ENCODE data around the gene ETFA. TPM values are rescaled to one million over a fixed set of nuclear protein-coding genes. Genes with fewer than 3 reads are reported as not detected.

The ETFA gene
- total RNA-seq, 1 donor from 2014 or later: 97.5 TPM

- H3K27ac ChIP-seq: no peak overlapping the region
- intact Hi-C loops (cut with DNase I): no loop called here
- H3K27me3 ChIP-seq: no peaks in the 10 kb centered on the region
- no peaks in the 10 kb centered on the region for H3K4me1 ChIP-seq
- DNase-seq (ENCODE audit: extremely low spot score in 2 of 2): no peak
- TF ChIP-seq POLR2A (IDR thresholded peaks at IDR 0.05) (no peak), POLR2AphosphoS5 (IDR thresholded peaks at IDR 0.05; ENCODE audit: insufficient read depth in 1 of 2, low read depth in 1 of 2) (no peak)
- TF ChIP-seq, protein P1, sequence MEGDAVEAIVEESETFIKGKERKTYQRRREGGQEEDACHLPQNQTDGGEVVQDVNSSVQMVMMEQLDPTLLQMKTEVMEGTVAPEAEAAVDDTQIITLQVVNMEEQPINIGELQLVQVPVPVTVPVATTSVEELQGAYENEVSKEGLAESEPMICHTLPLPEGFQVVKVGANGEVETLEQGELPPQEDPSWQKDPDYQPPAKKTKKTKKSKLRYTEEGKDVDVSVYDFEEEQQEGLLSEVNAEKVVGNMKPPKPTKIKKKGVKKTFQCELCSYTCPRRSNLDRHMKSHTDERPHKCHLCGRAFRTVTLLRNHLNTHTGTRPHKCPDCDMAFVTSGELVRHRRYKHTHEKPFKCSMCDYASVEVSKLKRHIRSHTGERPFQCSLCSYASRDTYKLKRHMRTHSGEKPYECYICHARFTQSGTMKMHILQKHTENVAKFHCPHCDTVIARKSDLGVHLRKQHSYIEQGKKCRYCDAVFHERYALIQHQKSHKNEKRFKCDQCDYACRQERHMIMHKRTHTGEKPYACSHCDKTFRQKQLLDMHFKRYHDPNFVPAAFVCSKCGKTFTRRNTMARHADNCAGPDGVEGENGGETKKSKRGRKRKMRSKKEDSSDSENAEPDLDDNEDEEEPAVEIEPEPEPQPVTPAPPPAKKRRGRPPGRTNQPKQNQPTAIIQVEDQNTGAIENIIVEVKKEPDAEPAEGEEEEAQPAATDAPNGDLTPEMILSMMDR (IDR thresholded peaks at IDR 0.05): no peak
- no peak overlapping the region for H3K4me3 ChIP-seq
- peaks cover 13% of the 10 kb centered on the region for H3K9me3 ChIP-seq
- peaks cover 0 to 55% of the 10 kb centered on the region in 2 donors for H3K36me3 ChIP-seq
Observed at GRCh38 chr15:76260246-76260938, 50.9 kb downstream of the ETFA start.

DNA sequence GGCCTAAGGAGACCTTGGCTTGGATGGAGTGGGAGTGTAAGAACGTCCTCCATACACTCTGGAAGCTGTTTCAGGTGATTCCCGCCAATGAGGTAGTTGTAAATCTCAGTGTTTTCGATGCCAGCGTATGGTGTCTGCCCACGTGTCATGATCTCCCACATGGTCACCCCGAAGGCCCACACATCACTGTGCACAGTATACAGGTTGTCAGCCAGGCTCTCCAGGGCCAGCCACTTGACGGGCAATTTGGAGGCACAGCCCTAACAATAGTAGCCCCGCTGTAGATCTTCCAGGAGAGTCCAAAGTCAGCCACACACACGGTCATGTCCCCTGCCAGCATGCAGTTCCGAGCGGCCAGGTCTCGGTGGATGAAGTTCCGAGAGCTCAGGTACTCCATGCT lies 51.9 kb downstream of the ETFA start:
- Histone ChIP-seq H3K9me3 (peaks cover 13% of the 10 kb centered on the region), H3K36me3 (peaks cover 0 to 55% of the 10 kb centered on the region in 2 donors), H3K27ac (no peak overlapping the region), H3K4me1 (no peaks in the 10 kb centered on the region), H3K27me3 (no peaks in the 10 kb centered on the region), H3K4me3 (no peak overlapping the region)
- DNase-seq (ENCODE audit: extremely low spot score in 2 of 2): no peak
- intact Hi-C loops (cut with DNase I): no loop called here
- TF ChIP-seq POLR2A (IDR thresholded peaks at IDR 0.05): no peak

- H3K27me3 ChIP-seq: no peaks in the 10 kb centered on the region
- intact Hi-C loops (cut with DNase I): no loop called here
- peaks cover 0 to 48% of the 10 kb centered on the region in 2 donors for H3K36me3 ChIP-seq
- no peak for DNase-seq (ENCODE audit: extremely low spot score in 2 of 2)
- no peaks in the 10 kb centered on the region for H3K4me1 ChIP-seq
- TF ChIP-seq POLR2A (IDR thresholded peaks at IDR 0.05) (no peak), POLR2AphosphoS5 (IDR thresholded peaks at IDR 0.05; ENCODE audit: insufficient read depth in 1 of 2, low read depth in 1 of 2) (no peak)
- TF ChIP-seq, protein P1 (IDR thresholded peaks at IDR 0.05): no peak
- H3K27ac ChIP-seq: no peak overlapping the region
- peaks cover 8% of the 10 kb centered on the region for H3K9me3 ChIP-seq
- H3K4me3 ChIP-seq: no peak overlapping the region
Observed at GRCh38 chr15:76258460-76258859, 52.8 kb downstream of the ETFA start.

DNA sequence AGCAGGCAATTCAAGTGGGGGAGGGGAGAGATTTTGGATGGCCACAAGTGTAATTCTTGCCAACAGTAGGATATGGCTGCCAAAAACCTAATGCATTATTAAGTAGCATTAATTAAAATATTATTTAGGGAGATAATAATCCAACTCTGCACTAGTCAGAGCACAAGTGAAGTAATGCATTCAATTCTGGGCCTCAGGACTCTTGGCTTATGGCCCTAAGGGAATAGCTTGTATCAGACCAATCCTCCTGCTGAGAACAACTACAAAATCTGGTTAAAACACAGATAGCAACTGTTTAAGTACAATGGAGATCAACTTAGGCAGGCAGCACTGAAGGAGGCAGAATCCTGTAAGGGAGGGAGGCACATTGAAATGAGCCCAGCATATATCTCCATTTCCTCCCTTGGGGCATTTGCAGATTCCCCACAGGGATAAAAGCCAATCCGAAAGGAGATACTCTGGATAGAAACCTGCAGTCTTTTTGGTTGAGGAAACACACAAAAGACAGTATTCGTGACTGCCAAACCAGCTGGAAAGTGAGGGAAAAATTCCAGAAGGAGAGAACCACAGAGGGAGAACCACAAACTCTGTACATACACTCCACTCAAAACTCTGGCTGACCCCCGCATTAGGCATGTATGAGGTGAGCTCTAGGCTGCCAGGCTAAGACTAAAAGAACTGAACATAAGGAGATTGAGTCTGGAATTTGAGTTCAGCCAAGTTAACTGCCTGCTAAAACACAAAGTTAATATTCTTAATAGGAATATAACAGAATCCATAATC lies 57.4 kb downstream of the ETFA start:
- peaks cover 0 to 10% of the 10 kb centered on the region in 2 donors for H3K36me3 ChIP-seq
- intact Hi-C loops (cut with DNase I): no loop called here
- no peak for TF ChIP-seq POLR2AphosphoS5 (IDR thresholded peaks at IDR 0.05; ENCODE audit: insufficient read depth in 1 of 2, low read depth in 1 of 2)
- TF ChIP-seq POLR2A (IDR thresholded peaks at IDR 0.05): no peak
- TF ChIP-seq, protein P1 (IDR thresholded peaks at IDR 0.05): no peak
- H3K4me3 ChIP-seq: no peak overlapping the region
- no peaks in the 10 kb centered on the region for H3K27me3 ChIP-seq
- no peak for DNase-seq (ENCODE audit: extremely low spot score in 2 of 2)
- H3K4me1 ChIP-seq: no peaks in the 10 kb centered on the region
- no peaks in the 10 kb centered on the region for H3K9me3 ChIP-seq
- H3K27ac ChIP-seq: no peak overlapping the region

GRCh38 chr15:76252249-76252648 lies 59.0 kb downstream of the ETFA start:
- TF ChIP-seq POLR2AphosphoS5 (IDR thresholded peaks at IDR 0.05; ENCODE audit: insufficient read depth in 1 of 2, low read depth in 1 of 2) (no peak), POLR2A (IDR thresholded peaks at IDR 0.05) (no peak)
- TF ChIP-seq, protein P1 (IDR thresholded peaks at IDR 0.05): no peak
- no peak overlapping the region for H3K27ac ChIP-seq
- intact Hi-C loops (cut with DNase I): no loop called here

More at GRCh38 chr15:76252249-76252648, 59.0 kb downstream of the ETFA start:
- Histone ChIP-seq H3K4me3 (no peak overlapping the region), H3K9me3 (no peaks in the 10 kb centered on the region), H3K27me3 (no peaks in the 10 kb centered on the region), H3K4me1 (no peaks in the 10 kb centered on the region), H3K36me3 (no peaks in the 10 kb centered on the region)
- no peak for DNase-seq (ENCODE audit: extremely low spot score in 2 of 2)

All from vagina (tissue), 2 donors.